PC-3 (cell line): Measurements from ENCODE around the gene PTPN18. TPM values are rescaled to one million over a fixed set of nuclear protein-coding genes. Genes with fewer than 3 reads are reported as not detected.

ENCODE experiments used
- ATAC-seq: fragments of 200-7000 bp; cut with Tn5 transposase; 2 replicates; pipeline ENCODE4 v1.9.1; 2020; ENCODE audit warnings: mild to moderate bottlenecking, moderate library complexity
- BruUV-seq: library from RNA; stranded (reverse); fragments of 400-500 nt; replicated peaks from 2 replicates; lab custom pipeline; 2021; lab: Mats Ljungman, UMichigan
- CTCF ChIA-PET: fragments of 300-600 bp; sonication (Branson Sonifier 250); formaldehyde crosslinking; loops from one replicate; lab custom pipeline; 2022; ENCODE audit warnings: antibody characterized with exemption; lab: Charles Lee
- POLR2A ChIA-PET: fragments of 300-600 bp; sonication (Branson Sonifier 250); formaldehyde crosslinking; loops from one replicate; lab custom pipeline; 2022; ENCODE audit warnings: antibody characterized with exemption; ENCODE audit not compliant: unreplicated experiment; lab: Charles Lee
- DNase-seq: peaks from one replicate; pipeline ENCODE4 v3.0.0-alpha.2; 2015
- H2AFZ ChIP-seq: fragments of 300-600 bp; sonication (generic); 2 replicates; pipeline ENCODE4 v1.6.0; 2016; ENCODE audit warnings: antibody characterized with exemption, low read length
- H3F3A ChIP-seq: fragments of 300-600 bp; sonication (generic); one replicate; pipeline ENCODE4 v1.6.0; 2017; ENCODE audit warnings: antibody characterized with exemption, low read length, control low read depth, mild to moderate bottlenecking; ENCODE audit not compliant: unreplicated experiment
- H3K27ac ChIP-seq: fragments of 300-600 bp; sonication (generic); 2 replicates; pipeline ENCODE4 v1.5.1; 2016; ENCODE audit warnings: mild to moderate bottlenecking, low read length
- H3K27me3 ChIP-seq: fragments of 300-600 bp; sonication (generic); 2 replicates; pipeline ENCODE4 v1.6.1; 2016; ENCODE audit warnings: low read length, mixed read lengths
- H3K36me3 ChIP-seq: fragments of 300-600 bp; sonication (generic); 2 replicates; pipeline ENCODE4 v1.6.1; 2016; ENCODE audit warnings: low read depth, mixed run types, low read length, mixed read lengths
- H3K4me1 ChIP-seq: fragments of 300-600 bp; sonication (generic); 2 replicates; pipeline ENCODE4 v1.5.1; 2016; ENCODE audit warnings: low read length; ENCODE audit not compliant: insufficient read depth
- H3K4me2 ChIP-seq: fragments of 300-600 bp; sonication (generic); 2 replicates; pipeline ENCODE4 v1.6.0; 2016; ENCODE audit warnings: low read length
- H3K4me3 ChIP-seq: fragments of 300-600 bp; sonication (generic); 2 replicates; pipeline ENCODE4 v1.5.1; 2016; ENCODE audit warnings: mild to moderate bottlenecking, low read length, mixed read lengths
- H3K79me2 ChIP-seq: fragments of 300-600 bp; sonication (generic); 2 replicates; pipeline ENCODE4 v1.6.1; 2017; ENCODE audit warnings: low read length, mixed read lengths
- H3K9ac ChIP-seq: fragments of 300-600 bp; sonication (generic); 2 replicates; pipeline ENCODE4 v1.6.0; 2016; ENCODE audit warnings: mild to moderate bottlenecking, low read length
- H3K9me2 ChIP-seq: fragments of 300-600 bp; sonication (generic); replicated peaks from 2 replicates; pipeline ENCODE4 v1.6.1; 2016; ENCODE audit warnings: mixed run types, low read length, mixed read lengths
- H3K9me3 ChIP-seq: fragments of 300-600 bp; sonication (generic); 2 replicates; pipeline ENCODE4 v1.6.1; 2016; ENCODE audit warnings: low read length, mixed read lengths
- H4K20me1 ChIP-seq: fragments of 300-600 bp; sonication (generic); 2 replicates; pipeline ENCODE4 v1.6.1; 2016; ENCODE audit warnings: low read length, mixed read lengths
- CTCF ChIP-seq: fragments of 300-600 bp; sonication (generic); conservative IDR thresholded peaks from 2 replicates; pipeline ENCODE4 v1.5.1; 2017; ENCODE audit warnings: antibody characterized with exemption, low read depth, mild to moderate bottlenecking, low read length
- EZH2 ChIP-seq: fragments of 300-600 bp; sonication (generic); IDR thresholded peaks from one replicate; pipeline ENCODE4 v1.6.1; 2017; ENCODE audit warnings: antibody characterized with exemption, mild to moderate bottlenecking, low read length; ENCODE audit not compliant: unreplicated experiment
- EZH2phosphoT487 ChIP-seq: fragments of 300-600 bp; sonication (generic); IDR thresholded peaks from 2 replicates; pipeline ENCODE4 v1.6.1; 2018; ENCODE audit warnings: mild to moderate bottlenecking, antibody characterized with exemption, low read length, borderline replicate concordance
- intact Hi-C: fragments of 100-400 bp; cut with micrococcal nuclease; formaldehyde crosslinking; loops from 2 replicates; pipeline ENCODE4 v1.9.0; 2023
- total RNA-seq: library from RNA; depleted of rRNA; stranded (reverse); fragments of >200 nt; gene quantifications from 2 replicates; pipeline ENCODE4 v1.2.3, GENCODE V29; 2014

PTPN18 gene
- total RNA-seq, 1 experiment from 2014 or later: 27.1 TPM

- H3K9me3 ChIP-seq: no peaks in the 10 kb centered on the region
Measured at GRCh38 chr2:130382313-130382917, 26.6 kb downstream of the PTPN18 start.

GRCh38 chr2:130385709-130386108 lies 29.9 kb downstream of the PTPN18 start:
- no peaks in the 10 kb centered on the region for H3K9me3 ChIP-seq
- CTCF ChIA-PET: no interaction called here
- no peak overlapping the region for H3K4me2 ChIP-seq
- DNase-seq (no peak), ATAC-seq (no peak)
- H3K79me2 ChIP-seq: no peaks in the 10 kb centered on the region
- H3K36me3 ChIP-seq: no peaks in the 10 kb centered on the region
- peaks cover 28% of the 10 kb centered on the region for H3K27me3 ChIP-seq
- H3F3A ChIP-seq: no peaks in the 10 kb centered on the region
- BruUV-seq: no TSS peak
- no peaks in the 10 kb centered on the region for H3K9me2 ChIP-seq
- no peak overlapping the region for H2AFZ ChIP-seq
- no peak overlapping the region for H3K9ac ChIP-seq
- intact Hi-C loops: no loop called here
- POLR2A ChIA-PET: no interaction called here
- H3K27ac ChIP-seq: no peak overlapping the region
- no peak for TF ChIP-seq EZH2phosphoT487
- TF ChIP-seq EZH2: no peak
- no peak for TF ChIP-seq CTCF
- H3K4me1 ChIP-seq: no peaks in the 10 kb centered on the region
- H3K4me3 ChIP-seq: no peak overlapping the region
- H4K20me1 ChIP-seq: no peaks in the 10 kb centered on the region

More at GRCh38 chr2:130382313-130382917, 26.6 kb downstream of the PTPN18 start:
- no peaks in the 10 kb centered on the region for H3K79me2 ChIP-seq
- no peaks in the 10 kb centered on the region for H3K4me1 ChIP-seq
- H3K36me3 ChIP-seq: no peaks in the 10 kb centered on the region
- no peak overlapping the region for H2AFZ ChIP-seq
- TF ChIP-seq CTCF (no peak), EZH2 (no peak), EZH2phosphoT487 (no peak)
- peaks cover 36% of the 10 kb centered on the region for H3K27me3 ChIP-seq
- no peaks in the 10 kb centered on the region for H3K9me2 ChIP-seq
- H3K4me2 ChIP-seq: no peak overlapping the region
- POLR2A ChIA-PET: no interaction called here
- no peak overlapping the region for H3K4me3 ChIP-seq
- BruUV-seq: no TSS peak
- no peak for ATAC-seq
- H3F3A ChIP-seq: no peaks in the 10 kb centered on the region
- H4K20me1 ChIP-seq: no peaks in the 10 kb centered on the region
- H3K9ac ChIP-seq: no peak overlapping the region
- CTCF ChIA-PET: no interaction called here
- H3K27ac ChIP-seq: no peak overlapping the region
- intact Hi-C loops: no loop called here
- DNase-seq: no peak

- Histone ChIP-seq H3K27ac (no peak overlapping the region), H3K9me2 (no peaks in the 10 kb centered on the region), H3K9me3 (no peaks in the 10 kb centered on the region), H3K4me2 (no peak overlapping the region), H3K9ac (no peak overlapping the region), H3K27me3 (peaks cover 15% of the 10 kb centered on the region; the same call in 1 of the 2 replicates), H2AFZ (no peak overlapping the region), H3K4me3 (no peak overlapping the region), H3F3A (no peaks in the 10 kb centered on the region), H4K20me1 (no peaks in the 10 kb centered on the region), H3K79me2 (no peaks in the 10 kb centered on the region), H3K4me1 (peaks cover 4% of the 10 kb centered on the region), H3K36me3 (no peaks in the 10 kb centered on the region)
- no peak for ATAC-seq
- ChIA-PET CTCF (no interaction called here), POLR2A (no interaction called here)
- no peak for DNase-seq
- TF ChIP-seq CTCF (no peak), EZH2 (no peak), EZH2phosphoT487 (no peak)
- intact Hi-C loops: no loop called here
- BruUV-seq: no TSS peak
Measured at GRCh38 chr2:130387071-130387400, 31.2 kb downstream of the PTPN18 start.
